Measurements from ENCODE around the gene STAU1. TPM values are rescaled to one million over a fixed set of nuclear protein-coding genes. Genes with fewer than 3 reads are reported as not detected.
A peak's percentile ranks its signal among the peaks of the same experiment; 100 is the strongest.

Gene STAU1
- total and polyA plus RNA-seq, 2 of the 13 experiments (the other 11 are each of a cell fraction or from before 2014, with no cell fraction given) = 119 to 133 TPM

- TF ChIP-seq YY1 (IDR thresholded peaks at IDR 0.05; ENCODE audit: insufficient read depth, insufficient replicate concordance, low read depth, low read length) (peak; percentile 43), NFKB2 (CRISPR knock-in tag; IDR thresholded peaks at IDR 0.05; ENCODE audit: borderline replicate concordance) (no peak), ZNF263 (CRISPR knock-in tag; IDR thresholded peaks at IDR 0.05) (peak; percentile 60; the same call in 1 of the 2 replicates), ZNF678 (CRISPR knock-in tag; IDR thresholded peaks at IDR 0.05) (0 out of 2 replicates have a peak, but pooled peaks have one; percentile 33), SP2 (CRISPR knock-in tag; IDR thresholded peaks at IDR 0.05) (no peak), POLR2G (IDR thresholded peaks at IDR 0.05; ENCODE audit: low read depth, low read length) (no peak), IKZF5 (CRISPR knock-in tag; IDR thresholded peaks at IDR 0.05) (0 out of 2 replicates have a peak, but pooled peaks have one; percentile 28), ZFX (CRISPR knock-in tag; IDR thresholded peaks at IDR 0.05; ENCODE audit: low read depth) (no peak), ZNF543 (CRISPR knock-in tag; IDR thresholded peaks at IDR 0.05) (no peak), RBAK (CRISPR knock-in tag; IDR thresholded peaks at IDR 0.05) (no peak), SALL1 (CRISPR knock-in tag; IDR thresholded peaks at IDR 0.05) (no peak; the same call in 1 of the 2 replicates), POGZ (CRISPR knock-in tag; IDR thresholded peaks at IDR 0.05) (peak; percentile 47; the same call in 1 of the 2 replicates), MAFG (CRISPR knock-in tag; IDR thresholded peaks at IDR 0.05) (no peak), SIX1 (CRISPR knock-in tag; IDR thresholded peaks at IDR 0.05; ENCODE audit: borderline replicate concordance) (no peak), ZNF629 (CRISPR knock-in tag; conservative IDR thresholded peaks at IDR 0.05) (0 out of 2 replicates have a peak, but pooled peaks have one; percentile 5), THAP11 (CRISPR knock-in tag; IDR thresholded peaks at IDR 0.05) (peak; percentile 81), ZNF792 (CRISPR knock-in tag; IDR thresholded peaks at IDR 0.05) (no peak), ZNF770 (CRISPR knock-in tag; IDR thresholded peaks at IDR 0.05) (peak; percentile 83), ERF (CRISPR knock-in tag; IDR thresholded peaks at IDR 0.05) (peak; percentile 73; the same call in 1 of the 2 replicates), ZNF296 (CRISPR knock-in tag; conservative IDR thresholded peaks at IDR 0.05) (no peak), MXD3 (CRISPR knock-in tag; IDR thresholded peaks at IDR 0.05) (0 out of 2 replicates have a peak, but pooled peaks have one; percentile 28), MAX (IDR thresholded peaks at IDR 0.05) (no peak), PRDM15 (CRISPR knock-in tag; IDR thresholded peaks at IDR 0.05) (no peak)
These were observed 18.9 kb upstream of the STAU1 start (continued) for GRCh38 chr20:49207076-49207475.
